ENCODE results near the gene DPP6. TPM values are rescaled to one million over a fixed set of nuclear protein-coding genes. Genes with fewer than 3 reads are reported as not detected.

Gene DPP6
- polyA plus RNA-seq, 1 donor (not counting 4 experiments of a cell fraction or from before 2014, with no cell fraction given) = not detected

DNA sequence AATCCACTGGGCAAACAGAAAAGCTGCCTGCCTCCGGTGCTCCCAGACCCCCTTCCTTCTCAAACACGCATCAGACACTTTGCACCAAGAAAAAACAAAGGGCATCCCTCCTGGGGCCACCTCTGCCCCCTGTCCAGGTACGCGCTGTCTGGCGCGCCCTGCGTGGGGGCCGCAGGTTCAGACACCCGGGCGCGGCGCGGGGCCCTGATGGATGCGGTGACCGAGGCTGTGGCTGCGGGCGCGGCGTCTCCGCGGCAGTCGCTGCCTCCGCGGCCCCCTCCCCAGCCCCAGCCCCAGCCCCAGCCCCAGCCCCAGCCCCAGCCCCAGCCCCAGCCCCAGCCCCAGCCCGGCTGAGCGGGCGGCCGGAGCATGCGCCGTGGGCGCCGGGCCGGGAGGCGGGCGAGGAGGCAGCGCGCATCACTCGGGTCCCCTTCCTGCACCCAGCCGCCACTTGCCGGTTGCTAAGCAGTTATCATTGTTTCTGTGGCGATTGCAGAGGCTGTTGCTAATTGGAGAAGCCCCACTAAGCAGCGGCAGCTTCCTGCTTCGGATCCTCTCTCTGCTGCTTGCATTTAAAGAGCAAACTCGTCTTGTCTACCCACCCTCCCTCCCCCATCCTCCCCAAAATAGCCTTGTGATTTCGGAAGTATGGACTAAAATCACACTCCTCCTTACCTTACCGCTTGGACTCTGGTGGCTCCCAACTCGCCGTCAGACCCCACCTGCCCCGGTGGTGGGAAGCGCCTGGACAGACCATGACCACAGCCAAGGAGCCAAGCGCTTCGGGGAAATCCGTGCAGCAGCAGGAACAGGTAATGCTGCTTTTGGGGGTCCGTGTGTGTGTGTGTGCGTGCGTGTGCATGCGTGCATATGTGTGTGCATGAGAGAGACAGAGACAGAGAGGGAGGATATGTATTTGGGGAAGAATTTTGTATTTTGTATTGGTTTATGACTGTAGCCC is 252.8 kb downstream of the DPP6 start:
- H3K36me3 ChIP-seq (ENCODE audit: control insufficient read depth in 2 of 2, extremely low read depth in 1 of 2, insufficient read depth in 2 of 2, low read length in 2 of 2) = no peaks in the 10 kb centered on the region
- H3K4me2 ChIP-seq (ENCODE audit: control insufficient read depth, extremely low read depth, insufficient read depth, low read depth, low read length) = no peak overlapping the region
- dilution Hi-C loops (cut with MboI; ENCODE audit: extremely low pct_ligation_motif_present, low sequenced_read_pairs) = no loop called here
- no peak for TF ChIP-seq CTCF (optimal IDR thresholded peaks at IDR 0.05 in 1 of 3, IDR thresholded peaks at IDR 0.05 in 1 of 3, conservative IDR thresholded peaks at IDR 0.05 in 1 of 3; ENCODE audit: extremely low read depth in 1 of 3, insufficient read depth in 2 of 3, low read length in 3 of 3)
- TF ChIP-seq EZH2 (IDR thresholded peaks at IDR 0.05; ENCODE audit: low read length) = no peak
- no peak overlapping the region for H2AFZ ChIP-seq (ENCODE audit: control insufficient read depth, low read length)
- DNase-seq (ENCODE audit: low read depth, low spot score) = no peak
- H3K9ac ChIP-seq (ENCODE audit: control insufficient read depth, extremely low read depth, insufficient read depth, low read length) = no peak overlapping the region
- H4K20me1 ChIP-seq (ENCODE audit: control insufficient read depth, extremely low read depth, insufficient read depth, low read length) = no peaks in the 10 kb centered on the region
- H3K9me1 ChIP-seq (ENCODE audit: control insufficient read depth, extremely low read depth, insufficient read depth, low read length) = no peaks in the 10 kb centered on the region
- H3K9me3 ChIP-seq (ENCODE audit: control insufficient read depth, low read depth, low read length) = peaks cover 5% of the 10 kb centered on the region
- H3K79me2 ChIP-seq (ENCODE audit: control insufficient read depth, insufficient read depth, low read length) = no peaks in the 10 kb centered on the region
- H3K27ac ChIP-seq (ENCODE audit: control insufficient read depth, insufficient read depth, low read length) = no peak overlapping the region
- H3K4me3 ChIP-seq (ENCODE audit: control insufficient read depth in 2 of 3, extremely low read depth in 1 of 3, insufficient read depth in 2 of 3, low read depth in 1 of 3, low read length in 3 of 3) = no peak overlapping the region
- FAIRE-seq = no peak
- no peaks in the 10 kb centered on the region for H3K27me3 ChIP-seq (ENCODE audit: control insufficient read depth, extremely low read depth, insufficient read depth, low read length)
- no peaks in the 10 kb centered on the region for H3K4me1 ChIP-seq (ENCODE audit: control insufficient read depth, extremely low read depth, insufficient read depth, low read length)

DNA sequence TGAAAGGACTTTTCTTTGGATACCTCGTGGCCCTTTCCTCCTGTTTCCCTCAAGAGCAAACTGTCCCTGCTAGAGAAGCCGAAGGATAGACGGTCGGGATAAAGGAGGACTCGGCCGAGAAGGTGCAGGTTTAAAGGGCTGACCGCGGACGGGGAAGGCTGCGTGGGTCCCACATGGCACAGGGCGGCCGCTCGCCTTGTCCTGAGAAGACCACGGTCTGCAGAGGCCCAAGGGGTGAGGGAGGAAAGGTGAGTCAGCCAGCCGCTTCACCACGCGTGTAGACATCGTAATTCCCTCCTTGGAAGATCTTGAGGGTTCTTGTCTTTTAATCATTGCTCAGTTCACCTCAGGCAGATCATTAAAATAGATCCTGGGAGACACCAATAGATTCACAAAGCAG is 253.8 kb downstream of the DPP6 start:
- Histone ChIP-seq H3K36me3 (ENCODE audit: control insufficient read depth in 2 of 2, extremely low read depth in 1 of 2, insufficient read depth in 2 of 2, low read length in 2 of 2) (no peaks in the 10 kb centered on the region), H3K4me3 (ENCODE audit: control insufficient read depth in 2 of 3, extremely low read depth in 1 of 3, insufficient read depth in 2 of 3, low read depth in 1 of 3, low read length in 3 of 3) (no peak overlapping the region), H3K27ac (ENCODE audit: control insufficient read depth, insufficient read depth, low read length) (no peak overlapping the region), H3K79me2 (ENCODE audit: control insufficient read depth, insufficient read depth, low read length) (no peaks in the 10 kb centered on the region), H3K9ac (ENCODE audit: control insufficient read depth, extremely low read depth, insufficient read depth, low read length) (no peak overlapping the region), H3K4me1 (ENCODE audit: control insufficient read depth, extremely low read depth, insufficient read depth, low read length) (no peaks in the 10 kb centered on the region), H4K20me1 (ENCODE audit: control insufficient read depth, extremely low read depth, insufficient read depth, low read length) (no peaks in the 10 kb centered on the region), H3K9me3 (ENCODE audit: control insufficient read depth, low read depth, low read length) (peaks cover 3% of the 10 kb centered on the region), H3K27me3 (ENCODE audit: control insufficient read depth, extremely low read depth, insufficient read depth, low read length) (no peaks in the 10 kb centered on the region), H3K4me2 (ENCODE audit: control insufficient read depth, extremely low read depth, insufficient read depth, low read depth, low read length) (no peak overlapping the region), H3K9me1 (ENCODE audit: control insufficient read depth, extremely low read depth, insufficient read depth, low read length) (no peaks in the 10 kb centered on the region), H2AFZ (ENCODE audit: control insufficient read depth, low read length) (no peak overlapping the region)
- DNase-seq (ENCODE audit: low read depth, low spot score) (no peak), FAIRE-seq (no peak)
- dilution Hi-C loops (cut with MboI; ENCODE audit: extremely low pct_ligation_motif_present, low sequenced_read_pairs) = no loop called here
- TF ChIP-seq EZH2 (IDR thresholded peaks at IDR 0.05; ENCODE audit: low read length) (no peak), CTCF (optimal IDR thresholded peaks at IDR 0.05 in 1 of 3, IDR thresholded peaks at IDR 0.05 in 1 of 3, conservative IDR thresholded peaks at IDR 0.05 in 1 of 3; ENCODE audit: extremely low read depth in 1 of 3, insufficient read depth in 2 of 3, low read length in 3 of 3) (no peak)

Measured in keratinocyte (primary cell).